ENCODE measurements around the gene CFAP157. TPM values are rescaled to one million over a fixed set of nuclear protein-coding genes. Genes with fewer than 3 reads are reported as not detected.

CFAP157 gene
- under 1 TPM; 0.20 to 0.44 TPM for total RNA-seq
- 0.14 TPM for polyA plus RNA-seq (2013, experiment 1 of 2)
- polyA plus RNA-seq (2013, experiment 2 of 2): 0.21 TPM
- long read RNA-seq, experiment 1: 0 reads
- long read RNA-seq, experiment 2: 0 reads
- long read RNA-seq, experiment 3, partial matches to known transcripts: 0 of 1 reads
- long read RNA-seq, experiment 3, other reads (novel, unspliced or antisense): 1 of 1 reads
- long read RNA-seq, experiment 4, partial matches to known transcripts: 1 of 1 reads
- long read RNA-seq, experiment 4, other reads (novel, unspliced or antisense): 0 of 1 reads

- Histone ChIP-seq H3K27ac (ENCODE audit: low read depth, low read length) (no peak within 1 kb of the TSS), H3K9me3 (ENCODE audit: control insufficient read depth, low read length) (no peaks in the 10 kb centered on the region), H3K36me3 (ENCODE audit: control insufficient read depth, insufficient read depth, low read length) (no peaks in the 10 kb centered on the region), H3K27me3 (ENCODE audit: control insufficient read depth, insufficient read depth, low read length, poor library complexity, severe bottlenecking) (no peaks in the 10 kb centered on the region), H3K4me3 (ENCODE audit: low read length) (no peak within 1 kb of the TSS), H3K9ac (ENCODE audit: extremely low read depth, low read length, poor library complexity, severe bottlenecking) (no peak within 1 kb of the TSS), H3K4me1 (ENCODE audit: control insufficient read depth, insufficient read depth, low read length) (no peaks in the 10 kb centered on the region)
- 84 to 97% methylated on average over 6 to 11 of the region's 11 CpGs for WGBS, 2 experiments (ENCODE audit: insufficient coverage in 1 of 2, insufficient read length in 1 of 2)
- peak; percentile 75 for DNase-seq
- H3K27me3 Mint-ChIP-seq (ENCODE audit: insufficient read depth): no peaks in the 10 kb centered on the region
- H3K9me3 Mint-ChIP-seq: no peaks in the 10 kb centered on the region
- H3K4me3 Mint-ChIP-seq: peak within 1 kb of the TSS; percentile 28
- TF ChIP-seq, protein P1, sequence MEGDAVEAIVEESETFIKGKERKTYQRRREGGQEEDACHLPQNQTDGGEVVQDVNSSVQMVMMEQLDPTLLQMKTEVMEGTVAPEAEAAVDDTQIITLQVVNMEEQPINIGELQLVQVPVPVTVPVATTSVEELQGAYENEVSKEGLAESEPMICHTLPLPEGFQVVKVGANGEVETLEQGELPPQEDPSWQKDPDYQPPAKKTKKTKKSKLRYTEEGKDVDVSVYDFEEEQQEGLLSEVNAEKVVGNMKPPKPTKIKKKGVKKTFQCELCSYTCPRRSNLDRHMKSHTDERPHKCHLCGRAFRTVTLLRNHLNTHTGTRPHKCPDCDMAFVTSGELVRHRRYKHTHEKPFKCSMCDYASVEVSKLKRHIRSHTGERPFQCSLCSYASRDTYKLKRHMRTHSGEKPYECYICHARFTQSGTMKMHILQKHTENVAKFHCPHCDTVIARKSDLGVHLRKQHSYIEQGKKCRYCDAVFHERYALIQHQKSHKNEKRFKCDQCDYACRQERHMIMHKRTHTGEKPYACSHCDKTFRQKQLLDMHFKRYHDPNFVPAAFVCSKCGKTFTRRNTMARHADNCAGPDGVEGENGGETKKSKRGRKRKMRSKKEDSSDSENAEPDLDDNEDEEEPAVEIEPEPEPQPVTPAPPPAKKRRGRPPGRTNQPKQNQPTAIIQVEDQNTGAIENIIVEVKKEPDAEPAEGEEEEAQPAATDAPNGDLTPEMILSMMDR (conservative IDR thresholded peaks at IDR 0.05): no peak
- peaks cover 6% of the 10 kb centered on the region for H3K4me1 Mint-ChIP-seq
- no peak within 1 kb of the TSS for H3K27ac Mint-ChIP-seq
- H3K36me3 Mint-ChIP-seq (ENCODE audit: low read depth): no peaks in the 10 kb centered on the region
These were observed at the start of gene CFAP157 for GRCh38 chr9:127706836-127707241. CFAP157 (plus strand) TSS chr9:127706988; CDS start chr9:127707032, 44 bp downstream.

DNA sequence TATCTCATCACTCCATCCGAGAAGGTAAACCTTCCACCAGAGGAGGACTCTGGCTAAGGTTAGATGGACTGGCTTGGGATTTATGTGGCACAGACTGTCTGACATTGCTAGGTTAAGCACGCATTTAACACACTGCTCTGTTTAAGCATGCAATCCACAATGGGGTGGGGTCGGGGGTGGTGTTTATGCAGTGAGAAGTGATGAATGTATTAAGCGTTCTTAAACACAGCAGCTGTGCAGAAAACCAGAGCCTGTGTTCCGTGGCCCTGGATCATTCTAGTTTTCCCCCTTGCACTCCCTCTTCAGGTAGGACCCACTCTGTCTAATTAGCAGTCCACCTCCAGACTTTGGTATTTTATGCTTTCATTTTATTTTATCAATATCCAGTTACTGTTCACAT lies 48.4 kb upstream of the CFAP157 start:
- no peak overlapping the region for H3K27ac ChIP-seq (ENCODE audit: low read depth, low read length)

GRCh38 chr9:127660886-127661741 lies 45.7 kb upstream of the CFAP157 start:
- Histone ChIP-seq H3K9ac (ENCODE audit: extremely low read depth, low read length, poor library complexity, severe bottlenecking) (no peak overlapping the region), H3K36me3 (ENCODE audit: control insufficient read depth, insufficient read depth, low read length) (no peaks in the 10 kb centered on the region), H3K27ac (ENCODE audit: low read depth, low read length) (peak overlapping the region; percentile 94), H3K4me1 (ENCODE audit: control insufficient read depth, insufficient read depth, low read length) (peaks cover 3% of the 10 kb centered on the region), H3K9me3 (ENCODE audit: control insufficient read depth, low read length) (no peaks in the 10 kb centered on the region), H3K27me3 (ENCODE audit: control insufficient read depth, insufficient read depth, low read length, poor library complexity, severe bottlenecking) (no peaks in the 10 kb centered on the region), H3K4me3 (ENCODE audit: low read length) (no peak overlapping the region)
- H3K4me3 Mint-ChIP-seq: no peak overlapping the region
- no peak overlapping the region for H3K27ac Mint-ChIP-seq
- TF ChIP-seq, protein P1 (conservative IDR thresholded peaks at IDR 0.05): no peak
- H3K4me1 Mint-ChIP-seq: peaks cover 6% of the 10 kb centered on the region
- H3K9me3 Mint-ChIP-seq: no peaks in the 10 kb centered on the region
- 85% methylated on average over 7 to 13 of the region's 13 CpGs for WGBS, 2 experiments (ENCODE audit: insufficient coverage in 1 of 2, insufficient read length in 1 of 2)
- DNase-seq: no peak
- H3K27me3 Mint-ChIP-seq (ENCODE audit: insufficient read depth): no peaks in the 10 kb centered on the region
- H3K36me3 Mint-ChIP-seq (ENCODE audit: low read depth): peaks cover 13% of the 10 kb centered on the region

More for the DNA sequence above, 48.4 kb upstream of the CFAP157 start:
- H3K9me3 Mint-ChIP-seq: no peaks in the 10 kb centered on the region
- H3K36me3 Mint-ChIP-seq (ENCODE audit: low read depth): peaks cover 11% of the 10 kb centered on the region
- WGBS, 2 experiments (ENCODE audit: insufficient coverage in 1 of 2, insufficient read length in 1 of 2): 87 to 97% methylated on average over 4 to 5 of the region's 5 CpGs
- H3K9ac ChIP-seq (ENCODE audit: extremely low read depth, low read length, poor library complexity, severe bottlenecking): no peak overlapping the region
- H3K4me1 ChIP-seq (ENCODE audit: control insufficient read depth, insufficient read depth, low read length): no peaks in the 10 kb centered on the region
- no peaks in the 10 kb centered on the region for H3K27me3 Mint-ChIP-seq (ENCODE audit: insufficient read depth)
- H3K4me1 Mint-ChIP-seq: peaks cover 6% of the 10 kb centered on the region
- H3K27me3 ChIP-seq (ENCODE audit: control insufficient read depth, insufficient read depth, low read length, poor library complexity, severe bottlenecking): no peaks in the 10 kb centered on the region
- no peak overlapping the region for H3K4me3 Mint-ChIP-seq
- no peak for DNase-seq
- H3K27ac Mint-ChIP-seq: no peak overlapping the region
- H3K4me3 ChIP-seq (ENCODE audit: low read length): no peak overlapping the region
- no peaks in the 10 kb centered on the region for H3K9me3 ChIP-seq (ENCODE audit: control insufficient read depth, low read length)
- TF ChIP-seq, protein P1 (conservative IDR thresholded peaks at IDR 0.05): no peak
- H3K36me3 ChIP-seq (ENCODE audit: control insufficient read depth, insufficient read depth, low read length): no peaks in the 10 kb centered on the region
